ENCODE results near the gene UBE2R2.
A peak's percentile ranks its signal among the peaks of the same experiment; 100 is the strongest.
"Not testable (repeated sequence)": the region's sequence is repeated elsewhere in the genome, so short reads cannot be mapped to it uniquely, and the experiment has no call there.

Gene UBE2R2

DNA sequence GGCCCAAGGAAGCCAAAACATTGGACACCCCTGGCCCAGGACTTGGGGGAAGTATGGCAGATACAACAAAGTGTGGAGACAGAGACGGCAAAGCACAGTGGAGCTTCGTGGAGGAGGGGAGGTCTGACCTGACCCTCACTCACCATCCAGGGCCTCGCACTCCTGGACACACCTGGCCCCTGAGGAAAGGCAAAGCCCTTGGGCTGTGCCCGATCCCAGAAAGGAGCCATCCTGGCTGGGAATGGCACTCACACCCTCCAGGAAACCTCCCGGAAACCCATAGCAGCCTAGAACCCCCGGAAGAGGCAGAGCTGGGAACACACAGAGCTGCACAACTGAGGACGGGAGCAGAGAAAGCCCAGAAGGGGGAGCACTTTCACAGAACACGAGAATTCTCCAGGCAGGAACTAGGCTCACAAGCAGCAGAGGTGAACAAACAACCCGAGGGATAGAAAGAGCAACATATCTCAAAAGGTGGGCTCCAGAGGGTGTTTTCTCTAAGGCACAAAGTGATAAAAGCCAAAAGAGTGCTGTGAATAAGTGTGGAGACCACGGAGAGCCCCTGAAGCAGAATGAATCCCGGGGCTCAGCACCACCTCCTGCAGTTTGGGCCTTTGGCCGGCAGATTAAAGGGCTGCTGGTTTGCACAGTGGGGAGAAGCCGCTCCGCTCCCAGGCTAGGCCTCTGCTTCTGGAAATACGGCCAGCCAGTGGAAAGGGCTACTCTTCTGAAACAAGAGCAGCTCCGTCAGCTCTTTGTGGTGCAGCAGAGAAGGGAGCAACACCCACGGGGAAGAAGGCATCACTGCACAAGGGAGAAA is 108.2 kb downstream of the UBE2R2 start:
- peak in 1 of 2 donors; percentile 3 for DNase-seq (ENCODE audit: extremely low read depth in 1 of 2, low read depth in 1 of 2)

DNA sequence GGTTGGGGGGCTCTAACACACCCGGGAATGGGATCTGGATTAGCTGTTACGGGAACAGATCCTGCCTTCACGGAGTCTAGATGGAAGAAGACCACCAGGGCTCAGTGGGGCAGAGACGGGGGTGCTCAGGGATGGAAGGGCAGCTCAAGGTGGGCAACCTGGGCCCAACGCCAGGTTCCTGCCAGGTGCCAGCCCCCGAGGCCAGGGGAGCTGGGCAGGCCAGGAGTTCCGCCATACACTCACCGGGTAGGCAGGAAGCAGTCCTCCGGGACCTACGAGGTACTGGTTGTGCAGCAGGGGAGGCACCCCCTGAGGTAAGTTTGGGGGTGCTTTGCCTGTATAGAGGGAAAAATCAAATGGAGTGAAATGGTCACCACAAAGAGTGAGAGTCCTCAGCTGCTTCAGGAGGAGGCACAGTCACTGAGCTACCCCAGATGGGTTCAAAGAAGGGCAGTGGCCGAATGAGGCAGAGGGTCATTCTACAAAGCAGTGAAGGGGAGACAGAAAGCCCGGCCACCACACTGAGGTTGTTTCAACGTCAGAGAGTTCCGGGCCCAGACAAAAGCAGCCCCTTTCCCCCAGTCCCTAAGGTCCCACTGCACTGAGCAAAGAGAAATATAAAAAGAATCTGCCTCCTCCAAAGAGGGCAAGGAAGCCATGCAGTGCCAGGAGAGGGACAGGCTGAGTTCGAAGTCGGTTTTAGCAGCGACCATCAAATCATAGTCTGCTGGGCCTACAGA is 110.0 kb downstream of the UBE2R2 start:
- DNase-seq (ENCODE audit: extremely low read depth in 1 of 2, low read depth in 1 of 2) = no peak

DNA sequence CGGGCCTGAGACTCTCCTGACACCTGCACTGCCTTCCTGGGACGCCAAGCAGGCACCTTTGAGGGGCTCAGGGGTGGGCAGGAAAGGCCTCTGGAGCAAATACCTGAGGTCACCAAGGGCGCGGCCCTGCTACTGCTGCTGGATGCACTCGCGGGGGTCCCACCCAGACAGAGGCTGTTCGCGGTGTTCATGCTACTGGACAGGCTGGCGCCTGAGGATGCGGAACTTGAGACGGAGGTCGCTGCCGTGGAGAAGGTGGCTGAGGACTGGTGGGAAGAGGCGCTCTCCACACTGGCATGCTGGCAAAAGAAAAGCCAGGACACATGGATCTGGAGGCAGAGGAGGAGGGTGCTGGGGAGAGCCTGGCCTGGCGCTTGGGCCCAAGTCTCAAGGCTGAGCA is 110.7 kb downstream of the UBE2R2 start:
- DNase-seq (ENCODE audit: extremely low read depth in 1 of 2, low read depth in 1 of 2) = no peak

DNA sequence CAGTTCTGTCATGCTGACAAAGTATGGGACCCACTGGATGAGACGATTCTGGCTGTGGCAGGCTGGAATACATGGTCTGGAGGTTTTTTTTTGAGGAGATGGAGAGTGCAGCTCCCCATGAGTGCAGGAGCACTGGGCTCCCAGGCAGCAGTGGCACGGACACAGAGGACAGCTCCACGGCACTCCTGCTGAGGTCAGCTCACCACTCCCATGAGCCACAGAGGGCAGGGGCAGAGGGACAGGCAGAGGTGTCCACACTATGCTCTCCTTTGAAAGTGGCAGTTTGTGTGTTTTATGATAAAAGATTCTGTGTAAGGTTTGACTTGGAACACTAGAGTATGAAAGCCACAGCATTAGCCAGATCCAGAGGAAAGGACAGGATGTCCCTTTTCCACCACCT is 114.4 kb downstream of the UBE2R2 start:
- no peak for DNase-seq (ENCODE audit: extremely low read depth in 1 of 2, low read depth in 1 of 2)

DNA sequence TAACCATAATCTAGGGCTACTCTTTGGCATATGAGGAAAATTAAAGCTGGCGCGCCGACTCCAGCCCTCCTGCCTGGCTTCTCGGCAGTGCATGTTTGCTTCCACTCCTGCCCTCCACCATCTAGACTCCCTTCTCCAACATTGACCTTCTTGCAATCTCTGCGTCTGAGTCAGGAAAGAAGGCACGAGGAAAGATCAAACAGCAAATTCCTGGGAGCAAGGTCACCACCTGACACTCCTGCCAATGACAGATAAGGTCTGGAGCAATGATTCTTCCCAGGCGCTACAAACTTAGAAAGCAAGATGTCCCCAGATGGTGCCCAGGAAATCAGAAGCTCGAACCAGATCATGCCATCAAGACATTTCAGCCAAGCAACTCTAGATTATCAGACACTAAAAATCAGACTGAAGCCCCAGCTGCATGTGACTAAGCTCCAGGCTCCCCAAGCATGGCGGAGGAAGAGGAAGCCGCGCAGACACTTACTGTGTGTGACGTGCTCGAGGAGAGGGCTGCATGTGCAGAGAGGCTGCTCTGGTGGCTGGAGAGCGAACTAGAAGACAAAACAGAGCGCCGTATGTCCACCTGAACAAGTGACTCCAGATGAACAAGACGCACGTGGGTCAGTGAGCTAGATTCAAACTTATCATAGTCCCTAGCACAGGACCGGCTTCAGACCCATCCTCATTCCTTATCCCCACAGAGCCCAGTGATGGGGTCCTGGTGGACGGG is 115.3 kb downstream of the UBE2R2 start:
- DNase-seq (ENCODE audit: extremely low read depth in 1 of 2, low read depth in 1 of 2) = no peak

DNA sequence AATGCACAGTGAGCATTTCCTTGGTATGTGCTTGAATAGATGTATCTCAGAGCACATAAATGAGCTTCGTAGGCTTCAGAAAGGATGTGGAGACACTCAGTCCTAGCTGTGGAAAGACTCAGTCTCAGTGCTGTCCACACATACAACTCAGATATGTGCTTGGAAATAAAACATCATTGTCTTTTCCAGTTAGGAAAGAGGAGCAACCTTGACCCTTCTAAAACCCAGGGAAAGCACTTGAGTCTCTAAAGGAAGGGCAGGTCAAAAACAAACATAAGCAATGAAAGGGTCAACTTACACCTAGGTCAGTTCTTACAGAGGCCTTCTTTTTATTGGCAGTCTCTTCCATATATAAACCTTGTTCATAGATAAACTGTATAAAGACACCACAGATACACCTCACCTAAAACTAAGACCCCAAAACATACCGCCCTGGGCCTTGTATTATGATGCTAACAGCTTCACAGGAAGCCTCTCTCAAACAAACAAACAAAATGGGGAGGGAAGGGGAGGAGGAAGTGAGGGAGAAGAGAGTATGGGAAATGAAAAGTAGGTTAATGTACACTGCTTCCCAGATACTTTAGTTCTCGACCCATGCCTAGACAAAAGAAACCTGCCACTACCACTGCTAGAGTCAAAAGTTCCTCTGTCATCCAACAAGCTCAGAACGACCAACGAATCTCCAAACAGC is 117.4 kb downstream of the UBE2R2 start:
- DNase-seq (ENCODE audit: extremely low read depth in 1 of 2, low read depth in 1 of 2) = no peak

DNA sequence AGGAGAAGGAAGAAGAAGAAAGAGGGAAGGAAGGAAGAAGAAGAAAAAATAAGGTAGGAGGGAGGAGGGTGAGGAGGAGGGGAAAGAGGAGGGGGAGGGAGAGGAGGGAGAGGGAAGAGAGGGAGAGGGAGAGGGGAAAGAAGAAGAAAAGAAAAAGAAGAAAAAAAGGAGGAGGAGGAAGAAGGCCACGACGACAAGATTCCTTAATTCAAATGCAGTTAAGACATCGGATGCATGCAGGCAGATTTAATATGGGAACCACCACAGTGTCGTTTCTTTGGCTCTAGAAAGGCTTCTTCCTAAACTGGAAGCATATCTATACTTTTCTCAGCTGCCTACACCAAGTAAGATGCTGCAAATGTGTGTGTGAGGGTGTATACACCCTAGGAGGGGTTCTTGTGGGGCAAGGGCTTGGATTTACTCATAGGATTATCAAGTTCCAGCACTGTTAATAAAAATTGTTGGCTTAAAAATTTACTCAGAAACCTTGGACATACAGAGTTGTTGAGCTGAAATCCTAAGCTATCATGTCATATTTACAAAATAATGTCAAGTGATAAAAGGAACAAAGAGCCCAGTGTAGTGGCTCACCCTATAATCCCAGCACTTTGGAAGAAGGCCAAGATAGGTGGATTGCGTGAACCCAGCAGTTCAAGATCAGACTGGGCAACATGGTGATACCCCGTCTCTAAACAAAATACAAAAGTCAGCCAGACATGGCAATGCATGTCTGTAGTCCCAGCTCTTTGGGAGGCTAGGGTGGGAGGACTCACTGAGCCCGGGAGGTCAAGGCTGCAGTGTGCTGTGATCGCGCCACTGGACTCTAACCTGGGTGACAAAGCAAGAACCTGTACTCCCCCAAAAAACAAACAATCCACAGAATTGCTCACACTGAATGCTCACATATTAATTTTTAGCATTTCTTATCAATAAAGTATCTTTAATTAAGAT is 123.2 kb downstream of the UBE2R2 start:
- DNase-seq (ENCODE audit: extremely low read depth in 1 of 2, low read depth in 1 of 2) = no peak

DNA sequence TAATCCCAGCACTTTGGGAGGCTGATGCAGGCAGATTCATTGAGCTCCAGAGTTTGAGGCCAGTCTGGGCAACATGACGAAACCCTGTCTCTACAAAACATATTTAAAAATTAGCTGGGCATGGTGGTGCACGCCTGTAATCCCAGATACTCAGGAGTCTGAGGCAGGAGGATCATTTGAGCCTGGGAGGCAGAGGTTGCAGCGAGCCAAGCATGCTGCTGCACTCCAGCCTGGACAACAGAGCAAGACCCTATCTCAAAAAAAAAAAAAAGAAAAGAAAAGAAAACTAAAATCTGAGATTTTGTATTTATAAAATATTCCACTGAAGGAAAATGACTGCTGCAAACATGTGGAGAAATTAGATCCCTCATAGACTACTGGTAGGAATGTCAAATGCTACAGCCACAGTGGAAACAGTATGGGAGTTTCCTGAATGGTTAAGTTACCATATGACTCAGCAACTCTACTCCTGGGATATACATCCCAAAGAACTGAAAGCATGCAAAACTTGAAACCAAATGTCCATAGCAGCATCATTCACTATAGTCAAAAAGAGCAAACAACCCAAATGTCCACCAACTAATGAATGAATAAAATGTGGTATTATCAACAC is 125.6 kb downstream of the UBE2R2 start:
- no peak for DNase-seq (ENCODE audit: extremely low read depth in 1 of 2, low read depth in 1 of 2)

DNA sequence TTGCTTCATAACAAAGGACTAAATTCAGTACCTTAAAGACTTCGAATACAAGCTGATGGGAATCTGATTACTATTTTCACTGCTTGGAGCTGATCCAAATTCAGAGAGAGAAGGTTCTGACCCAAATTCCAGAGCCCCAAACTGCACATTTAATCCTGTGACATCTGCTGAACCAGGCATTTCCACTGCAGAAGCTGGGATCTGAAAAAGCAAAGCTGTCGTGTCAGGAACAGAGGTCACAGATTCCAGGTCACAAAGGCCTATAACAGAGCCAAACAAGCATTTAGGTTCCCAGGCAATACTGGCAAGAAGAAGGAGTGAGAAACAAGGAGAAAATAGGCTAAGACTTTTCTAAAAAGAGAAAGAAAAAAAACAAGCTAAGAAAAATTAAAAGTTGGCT is 126.4 kb downstream of the UBE2R2 start:
- DNase-seq (ENCODE audit: extremely low read depth in 1 of 2, low read depth in 1 of 2) = no peak

DNA sequence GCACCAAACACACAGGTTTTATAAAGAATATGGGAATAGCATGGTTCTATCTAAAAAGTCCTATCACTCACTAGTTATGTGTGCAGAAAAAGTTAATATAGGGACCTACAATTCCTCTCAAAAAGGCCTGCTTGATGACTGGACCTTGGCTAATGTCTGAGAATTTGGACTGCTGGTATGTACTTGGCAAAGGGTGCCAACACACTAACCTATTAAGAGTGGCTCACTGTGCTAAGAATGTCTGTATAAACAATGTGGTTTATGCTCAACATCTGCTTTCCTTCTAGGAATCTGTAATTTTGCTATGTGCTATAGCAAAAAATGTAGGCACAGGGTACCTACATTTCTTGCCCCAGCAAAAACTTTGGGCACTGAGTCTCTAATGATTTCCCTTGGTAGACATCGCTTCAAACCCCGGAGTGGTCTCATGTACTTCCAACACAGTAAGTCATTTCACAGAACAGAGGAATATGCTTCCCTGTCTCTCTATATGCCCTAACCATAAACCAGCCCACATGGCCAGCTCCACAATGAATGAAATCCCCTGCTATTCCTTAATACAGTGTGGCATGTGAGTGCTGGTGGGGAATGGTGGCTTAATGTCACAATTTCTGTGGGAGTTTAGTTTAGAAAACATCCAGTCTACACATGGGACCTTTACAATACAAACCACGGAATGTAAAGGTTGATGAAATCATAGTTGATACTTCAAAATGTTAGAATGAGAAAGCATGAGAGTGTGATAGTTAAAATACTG is 130.0 kb downstream of the UBE2R2 start:
- DNase-seq (ENCODE audit: extremely low read depth in 1 of 2, low read depth in 1 of 2) = no peak

DNA sequence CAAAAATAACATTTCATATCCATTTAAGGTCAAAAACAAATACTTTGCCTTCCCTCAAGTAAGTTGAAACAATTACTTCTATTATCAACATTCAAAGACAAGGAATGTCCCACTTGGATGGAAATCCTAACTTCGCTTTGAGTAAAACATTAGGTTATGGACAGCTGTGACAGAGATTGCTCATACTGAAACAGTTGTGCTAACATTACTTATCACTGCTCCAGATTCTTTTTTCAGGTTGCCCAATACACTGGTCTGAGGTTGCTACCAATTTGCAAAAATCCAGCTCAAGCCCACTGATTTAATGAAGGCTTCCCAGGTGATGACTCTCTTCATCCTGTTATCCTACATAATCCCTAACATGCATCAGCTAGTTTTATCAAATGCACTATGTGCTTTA is 133.4 kb downstream of the UBE2R2 start:
- DNase-seq (ENCODE audit: extremely low read depth in 1 of 2, low read depth in 1 of 2) = no peak

DNA sequence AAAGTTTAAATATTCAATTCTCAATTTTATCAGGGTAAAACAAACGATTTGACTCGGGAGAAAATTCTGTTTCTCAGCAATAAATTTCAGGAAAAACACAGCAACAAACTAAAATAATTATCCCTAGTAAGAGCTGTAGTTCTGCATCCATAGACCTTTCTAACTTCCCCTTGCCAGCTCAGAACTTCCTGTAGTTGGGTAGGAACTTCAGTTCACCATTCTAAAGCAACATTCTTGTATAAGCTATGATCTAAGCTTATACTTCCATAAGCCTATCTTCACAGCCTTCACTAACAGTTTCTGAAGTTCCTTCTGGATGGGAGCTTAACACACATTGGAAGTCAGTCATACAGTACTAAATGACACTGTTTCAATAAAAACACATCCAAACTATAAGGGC is 135.1 kb downstream of the UBE2R2 start:
- DNase-seq (ENCODE audit: extremely low read depth in 1 of 2, low read depth in 1 of 2) = no peak

DNA sequence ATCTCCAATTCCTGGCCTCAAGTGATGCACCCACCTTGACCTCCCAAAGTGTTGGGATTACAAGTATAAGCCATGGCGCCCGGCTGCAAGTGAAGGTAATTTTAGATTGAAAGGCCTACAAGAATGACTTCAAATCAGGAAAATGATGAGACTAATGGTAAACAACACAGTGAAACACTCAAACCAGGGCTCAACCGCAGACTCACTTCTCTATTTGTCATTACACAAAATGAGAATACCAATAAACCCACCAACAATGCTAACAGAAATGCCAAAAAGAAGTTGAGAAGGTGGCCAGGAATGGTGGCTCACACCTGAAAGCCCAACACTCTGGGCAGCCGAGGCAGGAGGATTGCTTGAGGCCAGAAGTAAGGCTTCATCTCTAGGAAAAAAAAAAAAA is 139.6 kb downstream of the UBE2R2 start:
- DNase-seq (ENCODE audit: extremely low read depth in 1 of 2, low read depth in 1 of 2) = no peak

DNA sequence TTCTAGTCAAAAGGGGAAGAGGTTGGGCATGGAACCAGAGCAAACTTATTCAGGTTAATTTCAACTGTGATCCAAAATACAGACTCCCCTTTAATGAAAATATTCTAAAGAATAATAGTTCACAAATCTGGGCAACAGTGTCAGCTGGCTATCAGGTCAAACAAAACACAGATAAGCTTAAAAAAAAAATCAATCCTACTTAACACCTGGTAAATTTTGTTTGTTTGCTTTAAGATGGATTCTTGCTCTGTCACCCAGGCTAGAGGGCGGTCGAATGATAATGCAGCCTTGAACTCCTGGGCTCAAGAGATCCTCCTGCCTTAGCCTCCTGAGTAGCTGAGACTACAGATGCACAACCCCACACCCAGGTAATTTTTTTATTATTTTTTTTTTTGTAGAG is 142.8 kb downstream of the UBE2R2 start:
- DNase-seq (ENCODE audit: extremely low read depth in 1 of 2, low read depth in 1 of 2) = no peak

DNA sequence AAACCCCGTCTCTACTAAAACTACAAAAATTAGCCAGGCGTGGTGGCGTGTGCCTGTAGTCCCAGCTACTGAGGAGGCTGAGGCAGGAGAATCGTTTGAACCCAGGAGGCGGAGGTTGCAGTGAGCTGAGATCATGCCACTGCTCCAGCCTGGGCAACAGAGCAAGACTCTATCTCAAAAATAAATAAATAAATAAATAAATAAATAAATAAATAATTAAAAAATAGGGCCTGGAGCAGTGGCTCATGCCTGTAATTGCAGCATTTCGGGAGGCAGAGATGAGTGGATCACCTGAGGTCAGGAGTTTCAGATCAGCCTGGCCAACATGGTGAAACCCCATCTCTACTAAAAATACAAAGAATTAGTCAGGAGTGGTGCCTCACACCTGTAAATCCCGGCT is 145.5 kb downstream of the UBE2R2 start:
- not testable (repeated sequence) for DNase-seq (ENCODE audit: extremely low read depth in 1 of 2, low read depth in 1 of 2)

DNA sequence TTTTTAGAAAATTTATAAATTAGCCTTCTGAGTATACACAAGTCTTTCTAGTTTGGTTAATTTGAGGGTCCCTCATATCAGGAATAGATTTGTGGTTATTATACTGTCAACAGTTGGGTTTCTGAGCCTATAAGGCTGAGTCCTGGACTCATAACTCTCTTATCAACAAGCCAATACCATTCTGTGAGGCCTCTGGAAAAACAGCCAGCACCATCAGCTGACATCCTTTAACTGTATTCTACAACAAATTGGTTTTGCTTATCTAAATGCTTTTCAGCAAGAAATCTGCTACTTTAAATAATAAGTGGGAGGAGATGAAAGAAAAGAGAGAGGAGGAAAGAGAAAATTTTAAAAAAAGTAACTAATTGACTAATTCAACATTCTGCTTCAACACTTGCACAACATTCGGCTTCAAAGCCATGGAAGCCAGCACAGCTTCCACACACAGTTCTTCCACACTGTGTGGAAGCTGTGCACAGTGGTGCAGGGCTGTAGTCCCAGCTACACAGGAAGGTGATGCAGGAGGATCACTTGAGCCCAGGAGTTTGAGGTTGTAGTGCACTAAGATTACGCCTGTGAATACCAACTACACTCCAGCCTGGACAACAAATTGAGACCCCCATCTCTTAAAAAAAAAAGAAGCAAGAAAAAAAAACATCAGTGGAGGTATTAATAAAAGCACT is 147.3 kb downstream of the UBE2R2 start:
- no peak for DNase-seq (ENCODE audit: extremely low read depth in 1 of 2, low read depth in 1 of 2)

Data from stimulated activated CD8-positive, alpha-beta memory T cell treated with anti-CD3 and anti-CD28 coated beads, Interleukin-7, amount 100 ng/mL, for 48 hours (primary cell).